Suppressor macrophage (primary cell): Measurements from ENCODE around the gene PRR5.

Source experiments
- DNase-seq, 4 experiments: peaks; one replicate each; pipeline ENCODE4 v3.0.0-alpha.2; 2020 to 2022

PRR5 gene

DNA sequence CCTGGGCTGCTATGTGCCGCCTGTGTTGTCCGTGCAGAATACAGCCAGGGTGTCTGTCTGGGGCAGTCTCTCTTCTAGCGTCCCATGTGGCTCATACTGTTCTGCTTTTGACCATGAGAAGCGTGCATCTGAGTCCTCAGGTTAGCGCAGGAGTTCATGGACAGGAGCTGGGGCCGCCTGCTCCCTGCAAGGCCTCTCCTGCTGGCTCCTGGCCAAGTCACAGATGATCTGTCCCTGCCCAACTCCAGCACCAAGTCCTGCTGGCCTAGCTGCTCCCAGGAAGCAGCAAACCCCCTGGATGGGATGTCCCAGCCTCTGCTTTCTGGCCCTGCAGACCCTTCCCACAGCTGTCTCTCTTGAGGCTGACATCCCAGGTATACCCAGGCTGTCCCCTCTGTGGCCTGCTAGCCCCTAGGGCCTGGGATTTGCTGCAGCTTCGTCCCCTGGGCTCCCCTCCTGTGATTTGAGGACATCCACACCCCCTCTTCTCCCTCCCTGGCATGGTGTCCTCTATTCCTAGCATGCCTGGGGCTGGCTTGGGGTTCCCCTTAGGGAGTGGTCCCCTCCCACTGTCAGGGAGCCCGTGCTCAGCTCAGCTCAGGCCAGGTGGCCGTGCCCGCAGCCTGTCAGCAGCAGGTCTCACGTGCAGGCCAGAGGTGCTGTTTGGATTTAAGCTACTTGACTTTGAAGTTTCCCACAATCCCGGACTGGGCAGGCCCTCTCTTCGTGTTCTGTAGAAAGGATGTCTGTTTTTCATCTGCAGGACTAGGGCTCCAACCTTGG, 17.8 kb downstream of the PRR5 start:
- no peak for DNase-seq

DNA sequence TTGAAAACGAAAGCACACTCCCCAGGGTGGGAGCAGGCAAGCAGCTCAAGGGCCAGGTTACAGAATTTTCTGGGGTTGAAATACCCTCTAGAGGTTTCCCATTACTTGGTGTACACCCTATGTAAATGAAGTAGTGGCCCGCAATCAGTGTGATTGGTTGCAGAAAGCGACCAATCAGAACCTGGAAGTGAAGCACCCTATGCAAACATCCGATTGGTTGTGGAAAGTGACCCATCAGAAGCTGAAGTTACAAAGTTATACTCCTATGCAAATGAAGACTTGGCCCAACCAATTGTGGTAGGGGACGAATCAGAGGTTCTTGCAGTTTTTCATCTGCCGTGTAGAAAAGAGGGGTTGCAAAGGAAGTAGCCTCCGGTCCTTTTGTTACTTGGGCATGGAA, 19.2 kb downstream of the PRR5 start:
- no peak for DNase-seq

DNA sequence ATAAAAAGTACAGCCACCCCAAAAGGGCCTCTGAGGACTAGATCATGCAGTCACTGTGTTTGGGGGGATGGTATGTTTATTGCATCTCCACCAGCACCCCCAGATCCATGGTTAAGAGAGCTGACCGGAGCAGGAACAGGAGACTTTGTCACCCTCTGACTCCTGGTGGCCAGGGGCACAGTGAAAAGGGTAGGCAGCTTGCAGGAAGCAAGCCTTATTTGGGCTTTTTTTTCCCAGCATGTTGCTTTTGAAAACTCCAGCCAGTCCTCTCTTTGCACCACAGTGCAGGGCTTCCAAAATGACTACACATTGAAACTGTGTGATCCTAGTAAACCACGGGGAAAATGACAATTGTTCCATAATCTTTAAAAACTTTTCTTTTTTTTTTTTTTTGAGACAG, 20.6 kb downstream of the PRR5 start:
- DNase-seq: no peak

DNA sequence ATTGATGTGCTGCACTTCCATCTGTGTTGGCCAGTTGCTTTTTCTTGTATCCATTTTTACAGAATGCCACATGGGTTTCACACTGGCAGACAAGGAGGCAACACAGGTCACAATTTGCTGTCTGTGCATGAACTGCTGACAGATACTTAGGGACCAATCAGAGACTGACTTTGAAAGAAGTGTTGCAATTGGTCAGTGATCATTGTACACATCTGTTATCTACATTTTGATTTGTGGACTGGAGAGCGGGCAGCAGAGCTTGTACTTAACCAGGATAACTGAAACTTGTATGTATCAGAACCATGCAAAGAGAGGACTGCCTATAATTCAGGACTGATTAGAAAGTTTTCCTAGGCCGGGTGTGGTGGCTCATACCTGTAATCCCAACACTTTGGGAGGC, 21.8 kb downstream of the PRR5 start:
- DNase-seq: no peak

DNA sequence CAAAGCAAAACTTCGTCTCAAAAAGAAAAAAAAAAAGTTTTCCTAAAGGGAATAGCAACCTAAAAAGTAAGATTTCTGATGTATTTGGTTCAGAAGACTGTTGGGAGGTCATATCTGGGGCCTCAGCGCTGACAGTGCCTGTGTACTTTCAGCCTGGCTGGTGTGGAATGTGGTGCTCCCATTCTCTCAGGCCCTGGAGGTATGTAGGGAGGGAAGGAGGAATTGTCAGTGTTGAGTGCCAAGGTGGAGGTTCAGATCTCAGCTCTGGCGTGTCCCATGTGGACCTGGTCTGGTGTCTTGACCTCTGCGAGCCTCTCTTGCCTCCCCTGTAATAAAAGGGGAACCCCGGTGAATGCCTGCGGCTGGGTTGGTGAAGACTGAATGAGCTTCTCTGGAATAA, 22.4 kb downstream of the PRR5 start:
- no peak for DNase-seq

DNA sequence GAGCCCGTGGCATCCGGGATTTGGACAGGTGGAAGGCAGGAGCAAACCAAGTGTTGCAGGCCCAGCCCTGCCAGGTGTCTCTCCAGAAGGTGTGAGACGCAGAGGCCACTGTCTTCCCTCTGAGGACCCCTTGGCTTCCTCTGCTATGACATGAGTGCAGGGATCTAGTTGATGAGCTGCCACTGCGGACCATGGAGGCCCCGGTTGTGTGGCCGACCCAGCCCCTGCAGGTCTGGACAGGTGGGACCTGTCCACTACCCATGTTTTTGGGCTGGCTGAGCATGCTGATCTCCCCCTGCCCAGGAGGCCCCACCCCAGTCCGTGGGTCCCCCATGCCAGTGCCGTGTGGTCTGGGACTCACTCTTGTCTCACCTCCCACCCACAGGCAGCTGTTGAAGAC, 22.9 kb downstream of the PRR5 start:
- DNase-seq: no peak

DNA sequence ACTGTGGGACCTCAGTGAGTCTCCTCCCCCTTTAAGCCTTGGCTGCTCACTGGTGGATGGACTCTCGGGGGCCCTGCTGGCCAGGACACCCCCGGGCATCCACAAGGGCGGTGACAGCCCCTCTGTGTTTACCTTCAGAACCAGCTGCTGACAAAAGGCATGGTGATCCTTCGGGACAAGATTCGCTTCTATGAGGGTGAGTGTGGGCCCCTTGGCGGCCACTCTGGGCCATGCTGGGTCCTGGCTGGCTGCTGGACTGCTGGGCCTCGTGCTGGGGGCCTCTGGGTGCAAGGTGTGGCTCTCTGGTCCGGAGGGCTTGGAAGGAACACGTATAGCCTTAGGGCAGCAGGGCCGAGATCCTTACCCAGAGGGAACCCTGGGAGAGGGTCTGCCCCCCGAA, 24.4 kb downstream of the PRR5 start:
- DNase-seq: no peak

DNA sequence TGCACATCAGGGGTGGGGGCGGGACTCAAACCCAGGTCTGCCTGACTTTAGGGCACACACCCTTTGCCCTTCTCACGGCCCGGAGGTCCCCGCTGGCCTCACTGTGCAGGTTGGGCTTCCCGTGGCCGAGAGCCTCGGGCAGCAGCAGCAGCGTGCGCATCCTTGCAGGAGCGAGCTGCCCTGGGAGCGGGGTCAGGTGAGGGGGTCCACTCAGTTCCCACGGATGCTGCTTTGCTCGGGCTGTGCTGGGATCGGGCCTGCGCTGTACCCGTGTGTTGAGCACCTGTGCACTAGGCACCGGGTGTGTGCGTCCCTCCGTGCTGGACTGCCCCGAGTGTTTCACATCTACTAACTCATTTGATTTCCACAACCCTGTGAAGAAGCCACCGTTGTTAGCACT, 25.1 kb downstream of the PRR5 start:
- no peak for DNase-seq

DNA sequence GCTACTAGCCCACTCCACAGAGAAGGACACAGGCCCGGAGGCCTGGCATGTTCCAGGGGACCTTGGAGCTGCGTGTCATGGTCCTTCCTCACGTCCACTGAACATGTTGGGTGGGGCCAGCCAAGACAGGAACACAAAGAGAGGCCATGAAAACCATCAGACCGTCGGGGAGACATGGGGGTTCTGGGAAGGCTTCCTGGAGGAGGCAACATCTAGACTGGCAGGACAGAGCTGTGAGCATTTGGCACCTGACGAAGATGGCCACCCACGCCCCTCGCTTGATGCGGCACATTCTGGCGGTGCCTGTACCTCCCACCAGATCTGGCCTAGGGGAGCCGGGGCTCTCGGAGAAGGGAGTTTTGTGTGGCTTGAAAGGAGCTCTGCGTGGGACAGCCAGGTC, 25.7 kb downstream of the PRR5 start:
- no peak for DNase-seq

DNA sequence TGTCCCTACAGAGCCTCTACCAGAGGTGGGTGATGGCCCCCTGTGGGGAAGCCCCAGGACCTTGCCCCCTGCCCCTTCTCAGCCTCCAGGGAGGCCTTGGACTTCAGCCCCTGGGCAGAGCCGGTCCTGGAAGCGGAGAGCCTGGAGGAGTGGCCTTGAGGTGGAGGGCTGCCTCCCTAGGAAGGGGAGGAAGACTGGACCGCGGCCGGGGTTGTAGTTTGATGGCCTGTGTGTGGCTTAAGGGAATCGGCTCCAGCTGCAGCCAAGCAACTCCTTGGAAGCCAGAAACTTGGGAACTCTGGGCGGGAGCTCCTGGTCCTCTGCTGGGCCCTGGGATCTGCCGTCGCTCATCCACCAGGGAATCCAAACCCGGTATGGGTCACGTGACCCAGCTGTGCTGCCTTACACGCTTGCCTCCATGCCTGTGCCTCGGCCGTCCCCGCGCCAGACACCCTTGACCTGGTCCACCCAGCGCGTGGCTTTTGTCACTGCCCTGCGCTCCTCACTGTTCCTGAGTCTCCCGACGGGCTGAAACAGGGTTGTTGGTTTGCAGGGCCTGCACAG, 26.8 kb downstream of the PRR5 start:
- DNase-seq: no peak

DNA sequence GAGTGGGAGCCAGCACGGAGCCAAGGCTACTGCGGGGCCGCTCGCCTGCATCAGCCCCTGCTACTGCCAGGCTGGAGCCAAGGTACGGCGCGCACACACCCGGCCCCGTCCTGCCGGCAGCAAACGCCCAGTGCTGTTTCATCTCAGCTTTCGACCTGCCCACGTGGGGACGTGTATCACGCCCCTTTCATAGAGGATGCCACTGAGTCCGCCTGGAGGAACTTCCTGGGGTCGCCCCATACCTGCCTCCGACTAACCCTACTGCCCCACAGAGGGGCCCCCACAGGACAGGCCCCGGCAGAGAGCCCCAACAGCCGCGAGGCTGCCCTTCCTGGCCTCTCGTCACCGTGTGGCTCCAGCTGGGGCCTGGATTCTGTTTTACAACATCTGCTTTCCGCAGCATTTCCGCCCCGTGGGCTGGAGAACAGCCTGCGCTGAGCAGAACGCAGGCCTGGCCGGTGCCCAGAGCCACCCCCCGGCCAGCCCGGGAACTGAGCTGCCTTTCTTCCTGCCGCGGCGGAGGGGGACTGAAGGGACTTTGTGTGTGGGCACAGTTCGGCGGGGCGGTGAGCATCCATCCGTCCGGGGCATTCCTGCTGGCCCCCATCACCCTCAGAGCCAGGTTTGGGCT, 27.5 kb downstream of the PRR5 start:
- DNase-seq: peak; percentile 73 to 87 (median 81)

DNA sequence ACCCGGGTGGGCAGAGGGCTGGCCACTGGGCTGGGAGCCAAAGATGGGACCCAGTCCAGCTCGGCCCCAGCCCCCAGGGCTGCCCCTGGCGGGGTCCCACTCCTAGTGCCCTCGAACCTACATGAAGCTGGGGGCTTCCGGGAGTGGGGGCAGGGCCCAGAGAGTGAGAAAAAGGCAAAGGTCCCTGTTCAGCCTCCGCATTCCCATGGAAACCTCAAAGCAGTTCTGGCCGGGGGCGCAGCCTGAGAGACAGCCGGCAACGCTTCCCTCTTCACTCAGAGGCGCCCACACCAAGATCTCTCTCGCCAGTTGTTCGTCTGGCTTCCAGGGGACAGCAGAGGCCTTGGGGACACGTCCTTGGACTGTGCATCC, 28.0 kb downstream of the PRR5 start:
- DNase-seq: peak; percentile 28 to 49 (median 37)

DNA sequence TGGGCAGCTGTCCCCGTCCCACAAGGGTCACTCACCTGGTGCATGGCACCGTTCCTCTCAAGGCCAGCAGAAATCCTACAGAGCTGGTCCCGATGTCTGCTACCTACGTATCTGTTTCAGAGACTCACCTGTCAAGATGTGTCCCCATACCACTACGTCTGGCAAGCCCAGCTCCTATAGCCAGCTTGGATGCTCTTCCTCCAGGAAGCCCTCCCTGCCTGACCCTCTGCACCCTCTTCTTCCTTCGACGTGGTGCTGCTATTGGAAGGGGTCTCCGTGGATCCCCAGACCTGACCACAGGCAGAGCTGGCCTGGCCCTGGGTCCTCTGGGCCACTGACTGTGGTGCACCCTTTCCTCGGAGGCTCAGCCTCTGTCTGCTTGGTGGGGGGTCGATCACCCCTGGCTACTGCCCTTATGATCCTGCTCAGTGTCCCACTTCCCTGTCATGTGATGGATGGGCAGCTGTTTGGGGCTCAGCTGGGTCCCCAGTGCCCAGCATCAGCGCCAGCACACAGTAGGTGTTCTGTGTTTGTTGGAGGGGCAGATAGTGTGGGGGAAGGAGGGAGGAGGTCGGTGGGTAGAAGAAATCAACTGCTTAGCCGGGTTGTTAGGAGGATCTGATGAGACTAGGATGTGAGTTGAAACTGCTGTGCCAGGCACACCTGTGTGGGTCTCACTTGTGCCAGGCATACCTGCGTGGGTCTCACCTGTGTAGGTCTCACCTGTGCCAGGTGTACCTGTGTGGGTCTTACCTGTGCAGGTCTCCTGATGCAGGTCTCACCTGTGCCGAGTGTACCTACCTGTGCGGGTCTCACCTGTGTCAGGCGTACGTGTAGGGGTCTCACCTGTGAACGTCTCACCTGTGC, 28.7 kb downstream of the PRR5 start:
- peak in 1 of 4 experiments; percentile 26 for DNase-seq

DNA sequence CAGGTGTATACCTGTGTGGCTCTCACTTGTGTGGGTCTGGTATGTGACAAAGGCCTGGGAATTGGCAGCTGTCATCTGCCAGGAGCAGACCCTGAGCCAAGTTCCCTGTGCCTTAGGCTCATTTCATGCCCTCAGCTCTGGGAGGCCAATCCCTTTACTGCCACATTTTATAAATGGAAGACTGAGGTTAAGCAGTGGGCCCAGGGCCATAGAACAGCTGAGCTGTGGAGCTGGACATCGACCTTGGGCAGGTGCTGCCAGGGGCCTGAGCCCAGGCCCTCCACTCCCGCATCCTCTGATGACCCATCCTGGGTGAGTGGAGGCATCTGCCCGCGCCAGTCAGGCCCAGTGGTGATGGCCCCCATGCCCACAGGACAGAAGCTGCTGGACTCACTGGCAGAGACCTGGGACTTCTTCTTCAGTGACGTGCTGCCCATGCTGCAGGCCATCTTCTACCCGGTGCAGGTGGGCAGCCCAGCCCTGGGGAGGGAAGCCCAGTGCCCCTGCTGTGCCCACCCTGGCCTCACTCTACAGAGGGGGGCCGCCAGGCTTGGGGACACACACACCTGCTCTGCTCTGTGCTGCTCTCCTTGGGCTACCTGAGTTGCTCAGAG, 29.5 kb downstream of the PRR5 start:
- no peak for DNase-seq

DNA sequence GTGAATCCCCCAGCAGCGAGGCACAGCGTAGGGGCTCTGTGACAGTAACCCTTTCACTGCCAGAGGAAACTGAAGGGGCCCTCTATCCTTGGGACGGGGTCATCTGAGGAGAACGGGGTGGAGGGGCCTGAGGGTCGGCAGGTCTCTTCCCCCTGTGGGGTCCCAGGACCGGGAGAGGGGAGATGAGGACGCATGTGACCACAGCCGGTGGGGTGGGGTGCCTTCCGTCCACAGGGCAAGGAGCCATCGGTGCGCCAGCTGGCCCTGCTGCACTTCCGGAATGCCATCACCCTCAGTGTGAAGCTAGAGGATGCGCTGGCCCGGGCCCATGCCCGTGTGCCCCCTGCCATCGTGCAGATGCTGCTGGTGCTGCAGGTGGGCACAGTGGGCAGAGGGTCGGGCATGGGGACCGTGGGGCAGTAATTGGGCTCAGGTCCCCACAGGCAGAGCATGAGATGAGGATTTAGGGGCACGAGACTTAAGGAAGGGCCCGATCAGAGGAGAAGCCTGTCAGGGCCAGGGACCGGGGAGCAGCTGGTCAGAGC, 30.1 kb downstream of the PRR5 start:
- no peak for DNase-seq

DNA sequence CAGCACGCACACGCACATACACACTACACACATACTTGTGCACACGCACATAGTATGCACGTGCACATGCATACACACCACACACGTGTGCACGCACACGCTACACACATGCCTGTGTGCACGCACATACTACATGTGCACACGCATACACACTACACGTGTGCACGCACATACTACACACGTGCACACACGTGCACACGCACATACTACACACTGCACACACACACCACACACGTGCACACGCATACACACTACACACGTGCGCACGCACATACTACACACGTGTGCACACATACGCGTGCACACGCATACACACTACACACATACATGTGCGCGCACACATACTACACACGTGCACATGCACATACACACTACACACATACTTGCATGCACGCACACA, 30.7 kb downstream of the PRR5 start:
- no peak for DNase-seq

DNA sequence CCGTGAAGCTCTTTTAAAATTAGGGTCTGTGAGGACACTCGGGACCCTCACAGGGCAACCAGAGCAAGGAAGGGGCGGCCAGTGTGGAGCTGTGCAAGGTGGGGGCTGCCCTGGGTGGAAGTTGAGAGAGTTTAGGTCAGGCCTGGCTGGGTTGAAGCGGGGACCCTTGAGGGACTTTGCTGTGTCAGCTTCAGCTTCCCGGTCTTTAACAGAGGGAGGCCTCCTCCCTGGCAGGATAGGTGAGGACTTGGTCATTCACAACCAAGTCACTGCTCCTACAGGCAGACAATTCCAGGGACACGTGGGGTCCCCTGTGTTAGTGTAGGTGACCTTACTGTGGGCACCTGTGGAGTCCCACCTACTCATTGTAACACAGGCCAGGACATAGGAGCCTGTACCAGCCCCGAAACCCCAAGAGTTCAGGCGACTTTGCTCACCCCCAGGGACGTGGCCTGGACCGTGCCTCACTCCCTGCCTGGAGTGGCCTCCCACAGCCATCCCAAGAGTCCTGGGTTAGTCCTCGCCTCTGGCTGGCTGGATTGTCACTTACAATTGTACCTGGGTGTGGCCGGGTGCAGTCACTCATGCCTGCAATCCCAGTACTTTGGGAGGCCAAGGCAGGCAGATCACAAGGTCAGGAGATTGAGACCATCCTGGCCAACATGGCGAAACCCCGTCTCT, 31.6 kb downstream of the PRR5 start:
- no peak for DNase-seq

DNA sequence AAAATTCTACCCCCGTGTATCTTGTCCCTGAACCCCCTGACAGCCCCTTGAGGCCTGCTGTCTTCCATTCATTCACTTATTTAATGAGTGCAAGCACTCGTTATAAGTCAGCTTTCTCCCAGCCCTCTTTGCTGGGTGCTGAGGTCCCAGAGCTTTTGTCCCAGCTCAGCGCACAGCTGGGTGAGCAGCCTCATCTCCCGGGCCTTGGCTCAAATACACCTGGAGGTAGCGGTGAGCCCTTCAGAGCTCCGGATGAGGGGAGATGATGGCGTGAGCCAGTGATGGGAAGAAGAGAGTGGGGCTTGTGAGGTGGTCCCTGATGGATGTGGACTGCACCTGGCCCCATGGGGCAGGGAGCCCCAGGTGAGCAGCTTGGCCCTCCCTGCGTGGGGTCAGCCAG, 32.3 kb downstream of the PRR5 start:
- no peak for DNase-seq

DNA sequence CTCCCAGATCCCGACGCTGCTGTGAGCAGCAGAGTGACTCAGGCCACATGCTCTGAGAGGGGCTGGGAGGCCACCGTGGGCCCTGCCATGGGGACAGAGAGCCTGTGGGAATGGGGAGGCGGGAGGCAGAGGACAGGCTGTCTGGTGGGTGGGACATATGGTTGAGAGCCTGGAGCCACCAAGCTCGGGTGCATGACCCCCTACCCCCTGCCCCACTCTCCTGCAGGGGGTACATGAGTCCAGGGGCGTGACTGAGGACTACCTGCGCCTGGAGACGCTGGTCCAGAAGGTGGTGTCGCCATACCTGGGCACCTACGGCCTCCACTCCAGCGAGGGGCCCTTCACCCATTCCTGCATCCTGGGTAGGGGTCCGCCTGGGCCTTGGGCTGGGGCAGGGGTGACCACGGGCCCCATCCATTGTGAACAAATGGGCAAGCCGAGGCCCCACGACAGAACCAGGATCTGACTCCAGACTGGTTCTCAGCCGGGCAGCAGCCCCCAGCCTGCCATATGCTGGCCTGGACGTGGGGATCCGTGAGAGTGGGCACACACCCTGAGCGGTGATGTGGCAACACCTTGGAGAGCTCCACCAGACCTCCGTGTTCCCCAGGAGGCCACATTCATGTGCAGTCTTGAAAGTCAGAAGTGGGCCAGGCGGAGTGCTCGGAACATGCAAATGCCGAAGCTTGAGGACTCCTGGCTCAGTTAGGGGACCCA, 33.0 kb downstream of the PRR5 start:
- no peak for DNase-seq

DNA sequence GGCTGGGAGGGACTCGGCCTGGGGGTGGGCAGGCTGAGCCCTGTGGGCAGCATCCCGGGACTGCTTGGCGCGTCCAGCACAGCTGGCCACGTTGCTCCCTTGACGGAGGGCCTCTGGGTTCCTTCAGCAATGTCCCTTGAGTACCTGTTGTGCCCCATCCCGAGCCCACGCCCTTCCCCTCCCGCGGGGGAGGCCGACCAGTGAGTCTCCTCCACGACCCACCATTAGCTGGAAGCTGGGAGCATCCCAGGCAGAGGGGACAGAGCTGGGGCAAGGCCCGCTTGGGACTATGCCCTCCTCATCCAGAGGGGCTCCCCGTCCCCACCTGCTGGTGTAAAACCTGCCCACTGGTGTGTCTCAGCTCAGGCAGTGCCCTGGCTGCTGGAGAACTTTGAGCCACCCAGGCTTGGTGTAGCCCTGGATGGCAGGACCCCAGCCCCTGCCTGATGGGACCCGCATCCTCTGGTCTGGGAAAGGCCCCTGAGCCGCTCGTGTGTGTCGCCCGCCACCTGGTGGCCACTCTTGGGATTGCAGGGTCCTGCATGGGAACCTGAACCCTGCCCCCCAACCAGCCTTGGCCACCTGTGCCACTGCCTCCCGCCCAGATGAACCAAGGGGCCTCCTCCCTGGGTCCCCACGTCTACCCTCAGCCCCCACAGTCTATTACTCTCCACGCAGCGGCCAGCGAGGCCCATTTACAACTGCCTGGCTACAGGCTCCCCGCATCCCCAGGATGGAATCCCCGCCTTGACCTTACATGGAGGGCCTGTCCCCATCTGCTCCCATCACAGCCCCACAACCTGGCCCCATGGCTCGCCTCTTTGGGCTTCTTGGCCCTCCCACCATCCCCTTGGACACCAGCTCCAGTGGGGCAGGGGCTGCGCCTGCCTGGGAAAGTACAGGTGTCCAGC, 33.8 kb downstream of the PRR5 start:
- DNase-seq: peak; percentile 59 to 86 (median 72)
